Measurements from ENCODE around the gene AKT1S1. TPM values are rescaled to one million over a fixed set of nuclear protein-coding genes. Genes with fewer than 3 reads are reported as not detected.
A peak's percentile ranks its signal among the peaks of the same experiment; 100 is the strongest.

Gene AKT1S1
- total and polyA plus RNA-seq, 2 of the 13 experiments (the other 11 are each of a cell fraction or from before 2014, with no cell fraction given) = 13.5 to 27.8 TPM

DNA sequence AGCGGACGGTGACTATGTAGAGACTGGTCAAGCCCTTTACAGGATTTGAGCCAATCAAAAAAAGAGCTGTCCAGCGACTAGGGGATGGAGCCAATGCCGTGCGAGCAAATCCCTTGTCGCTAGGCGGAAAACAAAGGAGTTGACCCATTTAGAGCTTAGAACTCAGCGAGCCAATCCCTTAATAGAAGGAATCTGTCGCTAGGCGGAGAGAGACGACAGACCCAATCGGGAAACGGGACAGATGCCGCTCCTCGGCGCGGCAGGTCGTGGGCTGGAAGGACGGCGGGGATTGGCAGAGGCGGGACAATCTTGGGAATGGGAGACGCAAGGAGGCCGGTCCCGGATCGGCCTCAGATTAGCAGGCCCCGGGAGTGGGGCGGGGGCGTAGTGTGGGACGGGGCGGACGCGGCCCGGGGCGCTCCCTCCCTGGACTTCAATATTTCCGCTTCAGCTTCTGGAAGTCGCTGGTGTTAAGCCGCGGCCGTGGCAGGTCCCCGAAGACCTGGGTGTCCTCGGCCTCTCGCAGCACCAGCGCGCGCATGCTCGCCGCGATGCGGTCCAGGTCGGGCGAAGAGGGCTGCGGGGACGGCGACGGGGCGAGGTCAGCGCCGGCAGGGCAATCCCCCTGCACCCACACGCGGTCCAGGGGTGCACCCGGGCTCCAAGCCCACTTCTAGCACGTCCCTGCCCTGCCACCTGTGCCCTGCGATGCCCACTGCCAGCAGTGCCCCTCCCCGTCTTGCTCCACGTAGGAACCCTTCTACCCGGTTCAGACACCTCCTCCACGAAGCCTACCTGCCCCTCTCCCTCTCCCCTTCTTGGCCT, 7.5 kb downstream of the AKT1S1 start (continued):
- TF ChIP-seq RERE (CRISPR knock-in tag; IDR thresholded peaks at IDR 0.05; ENCODE audit: low read depth) = 0 out of 2 replicates have a peak, but pooled peaks have one; percentile 12
- TF ChIP-seq, protein P1, sequence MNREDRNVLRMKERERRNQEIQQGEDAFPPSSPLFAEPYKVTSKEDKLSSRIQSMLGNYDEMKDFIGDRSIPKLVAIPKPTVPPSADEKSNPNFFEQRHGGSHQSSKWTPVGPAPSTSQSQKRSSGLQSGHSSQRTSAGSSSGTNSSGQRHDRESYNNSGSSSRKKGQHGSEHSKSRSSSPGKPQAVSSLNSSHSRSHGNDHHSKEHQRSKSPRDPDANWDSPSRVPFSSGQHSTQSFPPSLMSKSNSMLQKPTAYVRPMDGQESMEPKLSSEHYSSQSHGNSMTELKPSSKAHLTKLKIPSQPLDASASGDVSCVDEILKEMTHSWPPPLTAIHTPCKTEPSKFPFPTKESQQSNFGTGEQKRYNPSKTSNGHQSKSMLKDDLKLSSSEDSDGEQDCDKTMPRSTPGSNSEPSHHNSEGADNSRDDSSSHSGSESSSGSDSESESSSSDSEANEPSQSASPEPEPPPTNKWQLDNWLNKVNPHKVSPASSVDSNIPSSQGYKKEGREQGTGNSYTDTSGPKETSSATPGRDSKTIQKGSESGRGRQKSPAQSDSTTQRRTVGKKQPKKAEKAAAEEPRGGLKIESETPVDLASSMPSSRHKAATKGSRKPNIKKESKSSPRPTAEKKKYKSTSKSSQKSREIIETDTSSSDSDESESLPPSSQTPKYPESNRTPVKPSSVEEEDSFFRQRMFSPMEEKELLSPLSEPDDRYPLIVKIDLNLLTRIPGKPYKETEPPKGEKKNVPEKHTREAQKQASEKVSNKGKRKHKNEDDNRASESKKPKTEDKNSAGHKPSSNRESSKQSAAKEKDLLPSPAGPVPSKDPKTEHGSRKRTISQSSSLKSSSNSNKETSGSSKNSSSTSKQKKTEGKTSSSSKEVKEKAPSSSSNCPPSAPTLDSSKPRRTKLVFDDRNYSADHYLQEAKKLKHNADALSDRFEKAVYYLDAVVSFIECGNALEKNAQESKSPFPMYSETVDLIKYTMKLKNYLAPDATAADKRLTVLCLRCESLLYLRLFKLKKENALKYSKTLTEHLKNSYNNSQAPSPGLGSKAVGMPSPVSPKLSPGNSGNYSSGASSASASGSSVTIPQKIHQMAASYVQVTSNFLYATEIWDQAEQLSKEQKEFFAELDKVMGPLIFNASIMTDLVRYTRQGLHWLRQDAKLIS (CRISPR knock-in tag; IDR thresholded peaks at IDR 0.05) = no peak
- TF ChIP-seq ATAD3A (CRISPR knock-in tag; IDR thresholded peaks at IDR 0.05) = no peak
- no peak for TF ChIP-seq ZBTB8A (CRISPR knock-in tag; IDR thresholded peaks at IDR 0.05; ENCODE audit: borderline replicate concordance, low read depth)
- TF ChIP-seq IRX3 (CRISPR knock-in tag; IDR thresholded peaks at IDR 0.05; ENCODE audit: borderline replicate concordance, low read depth) = no peak
- TF ChIP-seq ZNF550 (CRISPR knock-in tag; IDR thresholded peaks at IDR 0.05; ENCODE audit: borderline replicate concordance) = no peak
- TF ChIP-seq HCFC1 (IDR thresholded peaks at IDR 0.05; ENCODE audit: low read depth, low read length) = no peak
- TF ChIP-seq, protein P2, sequence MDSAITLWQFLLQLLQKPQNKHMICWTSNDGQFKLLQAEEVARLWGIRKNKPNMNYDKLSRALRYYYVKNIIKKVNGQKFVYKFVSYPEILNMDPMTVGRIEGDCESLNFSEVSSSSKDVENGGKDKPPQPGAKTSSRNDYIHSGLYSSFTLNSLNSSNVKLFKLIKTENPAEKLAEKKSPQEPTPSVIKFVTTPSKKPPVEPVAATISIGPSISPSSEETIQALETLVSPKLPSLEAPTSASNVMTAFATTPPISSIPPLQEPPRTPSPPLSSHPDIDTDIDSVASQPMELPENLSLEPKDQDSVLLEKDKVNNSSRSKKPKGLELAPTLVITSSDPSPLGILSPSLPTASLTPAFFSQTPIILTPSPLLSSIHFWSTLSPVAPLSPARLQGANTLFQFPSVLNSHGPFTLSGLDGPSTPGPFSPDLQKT (CRISPR knock-in tag; IDR thresholded peaks at IDR 0.05; ENCODE audit: borderline replicate concordance) = no peak
- TF ChIP-seq ZNF558 (CRISPR knock-in tag; IDR thresholded peaks at IDR 0.05; ENCODE audit: borderline replicate concordance) = no peak
- no peak for TF ChIP-seq REXO4 (CRISPR knock-in tag; IDR thresholded peaks at IDR 0.05; ENCODE audit: borderline replicate concordance)
- TF ChIP-seq, protein P3, sequence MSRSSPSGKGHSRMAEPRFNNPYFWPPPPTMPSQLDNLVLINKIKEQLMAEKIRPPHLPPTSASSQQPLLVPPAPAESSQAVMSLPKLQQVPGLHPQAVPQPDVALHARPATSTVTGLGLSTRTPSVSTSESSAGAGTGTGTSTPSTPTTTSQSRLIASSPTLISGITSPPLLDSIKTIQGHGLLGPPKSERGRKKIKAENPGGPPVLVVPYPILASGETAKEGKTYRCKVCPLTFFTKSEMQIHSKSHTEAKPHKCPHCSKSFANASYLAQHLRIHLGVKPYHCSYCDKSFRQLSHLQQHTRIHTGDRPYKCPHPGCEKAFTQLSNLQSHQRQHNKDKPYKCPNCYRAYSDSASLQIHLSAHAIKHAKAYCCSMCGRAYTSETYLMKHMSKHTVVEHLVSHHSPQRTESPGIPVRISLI (CRISPR knock-in tag; IDR thresholded peaks at IDR 0.05; ENCODE audit: borderline replicate concordance) = 0 out of 2 replicates have a peak, but pooled peaks have one; percentile 42
- no peak for TF ChIP-seq ZMYM2 (CRISPR knock-in tag; IDR thresholded peaks at IDR 0.05)
- no peak for TF ChIP-seq EZH2 (conservative IDR thresholded peaks at IDR 0.05; ENCODE audit: low read depth, low read length)
- TF ChIP-seq CSRNP2 (CRISPR knock-in tag; conservative IDR thresholded peaks at IDR 0.05; ENCODE audit: low read depth) = no peak
